ENCODE measurements around the gene ARPP21. TPM values are rescaled to one million over a fixed set of nuclear protein-coding genes. Genes with fewer than 3 reads are reported as not detected.

Gene ARPP21
- polyA plus RNA-seq, 1 of the 3 experiments (the other 2 are of a cell fraction) = 1.6 TPM

GRCh38 chr3:35707904-35708303 is 68.6 kb downstream of the ARPP21 start:
- H3K9me2 ChIP-seq = no peaks in the 10 kb centered on the region
- 49% methylated on average over 3 of the region's 3 CpGs for WGBS (ENCODE audit: low lambda C conversion rate)
- TF ChIP-seq PBX3 (IDR thresholded peaks at IDR 0.05) (0 out of 2 replicates have a peak, but pooled peaks have one; percentile 11), CTCF (IDR thresholded peaks at IDR 0.05) (no peak), MAX (IDR thresholded peaks at IDR 0.05; ENCODE audit: low read depth) (peak; percentile 69; the same call in 1 of the 2 replicates), GABPA (IDR thresholded peaks at IDR 0.05; ENCODE audit: low read depth) (no peak), MXI1 (IDR thresholded peaks at IDR 0.05; ENCODE audit: low read depth, low read length) (no peak), JUND (IDR thresholded peaks at IDR 0.05) (peak; percentile 40), ZBTB33 (IDR thresholded peaks at IDR 0.05; ENCODE audit: borderline replicate concordance, low read depth) (no peak), FOSL2 (IDR thresholded peaks at IDR 0.05; ENCODE audit: borderline replicate concordance, low read depth) (peak; percentile 53; the same call in 1 of the 2 replicates), FOXM1 (IDR thresholded peaks at IDR 0.05; ENCODE audit: low read depth) (no peak), TEAD4 (IDR thresholded peaks at IDR 0.05; ENCODE audit: borderline replicate concordance, insufficient read depth) (no peak), TCF12 (IDR thresholded peaks at IDR 0.05) (peak; percentile 25; the same call in 1 of the 2 replicates)
- H3K9ac ChIP-seq = no peak overlapping the region
- no peak overlapping the region for H3K4me2 ChIP-seq
- H3K36me3 ChIP-seq (replicated peaks in 1 of 2; ENCODE audit: control insufficient read depth in 1 of 2, insufficient read depth in 2 of 2, low read length in 1 of 2) = no peaks in the 10 kb centered on the region
- no peaks in the 10 kb centered on the region for H4K20me1 ChIP-seq (ENCODE audit: insufficient read depth)
- no peaks in the 10 kb centered on the region for H3K27me3 ChIP-seq (ENCODE audit: insufficient read depth)
- no peaks in the 10 kb centered on the region for H3K4me1 ChIP-seq (ENCODE audit: control insufficient read depth in 1 of 2, insufficient read depth in 2 of 2, low read depth in 1 of 2, low read length in 1 of 2)
- DNase-seq = no peak
- H3K27ac ChIP-seq (ENCODE audit: low read depth in 2 of 2, low read length in 1 of 2) = no peak overlapping the region
- H3K9me3 ChIP-seq = no peaks in the 10 kb centered on the region
- no peak overlapping the region for H3K4me3 ChIP-seq (ENCODE audit: low read depth in 2 of 2, low read length in 1 of 2)
- no peak overlapping the region for H2AFZ ChIP-seq (ENCODE audit: low read depth)
- no peaks in the 10 kb centered on the region for H3K79me2 ChIP-seq (ENCODE audit: insufficient read depth)
- H3F3A ChIP-seq (replicated peaks; ENCODE audit: insufficient read depth) = peaks cover 5% of the 10 kb centered on the region
- ChIA-PET CTCF (interaction anchor here (0.8 kb wide), 1 partner anchor 29 kb away, joined by 3 read pairs; no protein-coding TSS in a partner anchor), POLR2A (no interaction called here)

Measured in SK-N-SH (cell line).